GM21723 (cell line): Measurements from ENCODE around the gene MCF2L.
"Not testable (repeated sequence)": the region's sequence is repeated elsewhere in the genome, so short reads cannot be mapped to it uniquely, and the experiment has no call there.

ENCODE experiments used
- ATAC-seq: cut with Tn5 transposase; IDR thresholded peaks from one replicate; pipeline ENCODE4 v1.9.1; 2021; ENCODE audit warnings: mild to moderate bottlenecking, moderate library complexity; ENCODE audit not compliant: unreplicated experiment

MCF2L gene

GRCh38 chr13:113090806-113091205, 121.8 kb downstream of the MCF2L start:
- no peak for ATAC-seq

- ATAC-seq: no peak
Measured at GRCh38 chr13:113091211-113091771, 122.3 kb downstream of the MCF2L start.

GRCh38 chr13:113091891-113092775, 123.1 kb downstream of the MCF2L start:
- no peak for ATAC-seq

- ATAC-seq: no peak
Measured at GRCh38 chr13:113092776-113093579, 124.0 kb downstream of the MCF2L start.

DNA sequence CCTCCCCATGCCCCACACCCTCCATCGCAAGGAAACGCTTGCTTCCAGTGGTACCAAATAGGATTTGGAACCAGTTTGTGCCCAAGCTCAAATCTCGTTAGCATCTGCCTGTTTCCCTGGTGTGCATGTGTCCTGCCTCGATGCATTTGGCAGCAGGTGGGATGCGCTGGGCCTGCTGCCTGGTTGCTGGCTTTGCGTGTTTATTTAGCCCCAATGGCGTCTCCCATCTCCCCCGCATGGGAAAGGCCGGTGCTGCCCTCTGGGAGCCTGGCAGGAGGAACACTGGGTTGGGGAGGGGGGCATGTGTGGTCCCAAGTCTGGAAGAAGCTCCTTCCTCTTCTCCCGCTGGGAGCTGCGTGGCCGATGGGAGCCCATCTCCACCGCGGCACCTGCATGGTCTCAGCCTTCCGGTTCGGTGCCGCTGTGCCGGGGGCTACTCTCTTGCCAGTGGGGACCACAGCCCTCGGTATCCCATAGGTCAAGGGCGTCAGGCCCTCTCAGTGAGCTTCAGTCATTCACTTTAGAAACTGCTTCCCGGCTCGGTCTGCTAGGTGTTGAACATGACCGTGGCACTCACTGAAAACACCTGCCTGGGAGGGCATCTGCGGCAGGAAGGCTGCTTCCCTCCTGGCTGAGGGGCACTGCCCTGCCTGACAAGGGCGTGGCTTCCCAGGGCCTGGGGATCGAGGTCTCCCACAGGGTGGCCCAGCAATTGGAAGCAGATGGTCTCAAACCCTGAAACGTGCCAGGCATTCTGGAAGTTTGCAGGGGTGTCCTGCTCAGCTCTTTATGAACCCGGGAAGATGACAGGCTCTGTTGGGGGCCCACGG, 124.8 kb downstream of the MCF2L start:
- no peak for ATAC-seq

DNA sequence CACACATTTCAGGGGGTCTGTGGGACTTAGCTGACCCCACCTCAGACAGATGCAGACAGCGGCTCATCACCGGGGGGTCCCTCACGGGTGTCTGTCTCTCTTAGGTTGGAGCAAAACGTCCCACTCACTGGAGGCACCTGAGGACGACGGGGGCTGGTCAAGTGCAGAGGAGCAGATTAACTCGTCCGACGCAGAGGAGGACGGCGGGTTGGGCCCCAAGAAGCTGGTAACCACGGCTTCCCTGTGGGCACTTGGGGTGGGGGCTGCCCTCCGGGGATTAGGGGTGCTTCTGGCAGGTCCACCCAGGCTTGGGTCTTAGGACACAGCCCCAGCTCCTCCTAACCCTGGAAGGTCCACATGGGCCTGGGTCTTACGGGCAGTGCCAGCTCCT, 125.4 kb downstream of the MCF2L start:
- no peak for ATAC-seq

GRCh38 chr13:113095146-113096051, 126.4 kb downstream of the MCF2L start:
- no peak for ATAC-seq

DNA sequence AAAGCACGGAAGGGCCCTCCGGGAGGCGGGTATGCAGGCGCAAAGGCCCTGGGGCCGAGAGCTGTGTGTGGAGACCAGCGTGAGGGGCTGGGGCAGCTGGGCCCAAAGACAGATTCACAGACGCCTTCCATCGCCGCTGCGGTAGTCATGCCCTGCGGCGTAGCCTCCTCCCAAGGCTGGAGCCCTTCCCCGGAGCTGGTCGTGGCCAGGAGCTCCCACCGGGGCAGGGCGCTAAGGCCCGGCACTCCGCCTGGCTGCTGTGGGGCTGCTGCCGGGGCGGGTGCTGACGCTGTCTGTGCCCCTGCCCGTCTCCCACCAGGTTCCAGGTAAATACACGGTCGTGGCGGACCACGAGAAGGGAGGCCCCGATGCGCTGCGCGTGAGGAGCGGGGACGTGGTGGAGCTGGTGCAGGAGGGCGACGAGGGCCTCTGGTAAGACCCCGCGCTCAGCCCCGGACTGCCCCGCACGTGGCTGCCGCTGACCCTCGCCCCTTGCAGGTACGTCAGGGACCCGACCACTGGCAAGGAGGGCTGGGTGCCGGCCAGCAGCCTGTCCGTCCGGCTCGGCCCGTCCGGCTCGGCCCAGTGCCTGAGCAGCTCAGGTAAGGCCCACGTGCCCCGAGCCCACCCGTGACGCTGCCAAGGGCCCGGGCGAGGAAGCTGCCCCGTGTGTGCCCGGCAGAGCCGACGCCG, 127.2 kb downstream of the MCF2L start:
- ATAC-seq: no peak

DNA sequence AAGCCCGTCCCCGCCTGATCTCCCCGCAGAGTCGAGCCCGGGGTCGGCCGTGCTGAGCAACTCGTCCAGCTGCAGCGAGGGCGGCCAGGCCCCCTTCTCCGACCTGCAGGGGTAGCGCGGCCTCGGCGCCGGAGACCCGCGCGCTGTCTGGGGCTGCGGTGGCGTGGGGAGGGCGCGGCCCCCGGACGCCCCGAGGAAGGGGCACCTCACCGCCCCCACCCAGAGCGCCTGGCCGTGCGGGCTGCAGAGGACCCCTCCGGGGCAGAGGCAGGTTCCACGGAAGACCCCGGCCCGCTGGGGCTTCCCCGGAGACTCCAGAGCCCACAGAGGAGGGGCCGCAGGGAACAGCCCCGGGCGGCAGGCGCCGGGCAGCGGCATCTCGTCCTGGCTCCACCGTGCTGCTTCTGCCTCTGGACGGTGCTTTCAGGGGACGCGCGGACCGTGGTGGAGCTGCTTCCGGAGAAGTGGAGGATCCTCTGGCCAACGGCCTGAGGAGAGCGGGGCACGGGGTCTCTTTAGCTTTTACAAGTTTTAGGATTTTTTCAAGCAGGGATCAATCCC, 127.8 kb downstream of the MCF2L start:
- ATAC-seq: no peak

GRCh38 chr13:113097651-113098050, 128.6 kb downstream of the MCF2L start:
- no peak for ATAC-seq

DNA sequence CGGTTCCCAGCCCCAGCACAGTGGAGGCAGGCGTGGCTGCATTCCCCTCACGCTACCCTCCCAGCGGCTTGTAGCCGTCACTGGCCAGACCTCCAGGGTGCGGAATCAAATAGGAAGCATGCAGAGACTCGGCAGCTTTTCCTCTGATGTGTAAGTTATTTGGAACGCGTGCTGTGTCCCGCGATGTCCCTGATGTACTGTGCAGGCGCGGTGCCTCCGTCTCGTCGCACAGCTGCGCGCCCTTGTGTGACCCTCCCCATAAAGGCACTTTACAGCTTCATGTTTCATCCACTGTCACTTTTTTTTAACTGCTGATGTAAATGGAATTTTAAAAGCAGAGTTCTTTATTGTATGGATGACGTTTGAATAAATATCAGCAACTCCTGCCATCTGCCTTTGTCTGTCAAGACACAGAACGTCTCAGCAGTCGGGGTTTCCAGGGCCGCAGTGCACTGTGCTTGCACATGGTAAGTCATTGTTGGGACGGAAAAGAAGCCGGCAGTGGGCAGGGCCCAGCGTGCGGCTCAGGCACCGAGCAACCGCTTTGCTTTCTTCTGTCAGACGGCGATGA, 129.2 kb downstream of the MCF2L start:
- no peak for ATAC-seq

GRCh38 chr13:113099142-113099541, 130.1 kb downstream of the MCF2L start:
- ATAC-seq: no peak

GRCh38 chr13:113102302-113102701, 133.3 kb downstream of the MCF2L start:
- not testable (repeated sequence) for ATAC-seq

DNA sequence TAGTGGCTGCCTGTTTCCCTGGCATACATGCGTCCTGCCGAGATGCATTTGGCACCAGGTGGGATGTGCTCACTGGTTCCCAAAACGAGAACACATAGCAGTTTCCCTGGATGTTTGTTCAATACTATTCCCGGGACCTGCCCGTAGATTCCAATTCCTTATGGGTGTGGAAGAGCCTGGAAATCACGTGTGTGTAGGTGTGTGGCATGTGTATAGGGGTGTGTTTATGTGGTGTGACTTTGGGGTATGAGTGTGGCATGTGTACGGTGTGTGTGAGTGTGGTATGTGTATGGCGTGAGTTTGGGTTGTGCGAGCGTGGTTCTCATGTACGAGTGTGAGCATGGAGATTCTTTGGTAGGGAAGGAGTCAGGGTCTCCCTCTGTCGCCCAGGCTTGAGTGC, 133.7 kb downstream of the MCF2L start:
- ATAC-seq: no peak

DNA sequence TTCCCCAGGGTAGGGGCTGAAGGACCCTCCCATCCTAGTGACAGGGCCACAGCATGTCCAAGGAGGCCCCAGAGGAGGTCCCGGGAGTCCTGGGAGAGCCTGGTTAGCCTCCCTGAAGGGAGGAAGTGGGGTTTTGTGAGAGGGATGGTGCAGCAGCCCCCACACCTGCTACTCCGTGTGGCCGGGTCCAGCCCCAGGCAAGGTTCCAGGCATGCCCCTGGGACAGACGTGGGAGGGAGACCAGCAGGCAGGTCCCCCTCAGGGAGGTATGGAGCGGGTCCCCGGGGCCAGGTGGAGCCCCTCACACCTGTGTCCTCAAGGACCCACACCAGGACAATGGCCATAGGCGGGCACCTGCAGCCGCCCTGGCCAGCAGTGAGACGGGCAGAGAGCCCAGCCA, 134.6 kb downstream of the MCF2L start:
- ATAC-seq: no peak

DNA sequence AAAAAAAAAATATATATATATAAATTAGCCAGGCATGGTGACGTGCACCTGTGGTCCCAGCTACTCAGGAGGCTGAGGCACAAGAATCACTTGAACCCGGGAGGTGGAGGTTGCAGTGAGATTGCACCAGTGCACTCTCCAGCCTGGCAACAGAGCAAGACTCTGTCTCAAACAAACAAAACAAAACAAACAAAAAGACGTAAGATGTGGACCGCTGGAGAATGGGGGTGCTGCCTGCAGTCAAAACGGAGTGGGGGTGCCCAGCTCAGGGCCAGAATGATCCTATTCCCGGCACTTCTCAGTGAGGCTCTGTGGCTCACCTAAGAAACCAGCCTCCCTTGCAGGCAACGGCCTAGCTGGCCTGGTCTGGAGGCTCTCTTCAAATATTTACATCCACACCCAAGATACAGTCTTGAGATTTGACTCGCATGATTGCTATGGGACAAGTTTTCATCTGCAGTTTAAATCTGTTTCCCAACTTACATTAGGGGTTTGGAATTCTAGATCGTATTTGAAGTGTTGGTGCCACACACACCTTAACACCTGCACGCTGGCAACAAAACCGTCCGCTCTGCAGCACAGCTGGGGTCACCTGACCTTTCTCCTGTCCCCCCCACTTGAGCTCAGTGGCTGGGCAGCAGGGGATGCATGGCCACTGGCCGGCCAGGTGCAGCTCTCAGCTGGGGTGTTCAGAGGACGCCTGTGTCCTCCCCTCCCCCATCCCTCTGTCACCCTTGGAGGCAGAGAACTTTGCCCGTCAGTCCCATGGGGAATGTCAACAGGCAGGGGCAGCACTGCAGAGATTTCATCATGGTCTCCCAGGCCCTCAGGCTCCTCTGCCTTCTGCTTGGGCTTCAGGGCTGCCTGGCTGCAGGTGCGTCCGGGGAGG, 136.3 kb downstream of the MCF2L start, which contains the start of gene F7:
TSS of gene F7 (plus strand) at position 760 of the 889 bp plus-strand sequence. CDS start at position 811, 51 bp downstream.
- no peak for ATAC-seq

DNA sequence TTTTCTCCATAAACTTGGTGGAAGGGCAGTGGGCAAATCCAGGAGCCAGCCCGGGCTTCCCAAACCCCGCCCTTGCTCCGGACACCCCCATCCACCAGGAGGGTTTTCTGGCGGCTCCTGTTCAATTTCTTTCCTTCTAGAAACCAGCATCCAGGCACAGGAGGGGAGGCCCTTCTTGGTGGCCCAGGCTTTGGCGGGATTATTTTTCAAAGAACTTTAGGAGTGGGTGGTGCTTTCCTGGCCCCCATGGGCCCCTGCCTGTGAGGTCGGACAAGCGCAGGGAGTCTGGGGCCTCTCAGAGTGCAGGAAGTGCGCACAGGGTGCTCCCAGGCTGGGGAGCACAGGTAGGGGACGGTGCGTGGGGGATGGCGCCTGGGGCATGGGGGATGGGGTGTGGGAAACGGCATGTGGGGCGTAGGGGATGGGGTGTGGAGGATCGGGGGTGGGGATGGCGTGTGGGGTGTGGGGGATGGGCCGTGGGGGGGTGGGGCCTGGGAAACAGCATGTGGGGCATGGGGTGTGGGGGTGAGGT, 137.0 kb downstream of the MCF2L start:
- no peak for ATAC-seq
